SK-N-SH treated with all-trans-retinoic acid at 6 μM for 48 hours (cell line): Measurements from ENCODE around the gene BICDL1.

ENCODE experiments used
- ZFP30 ChIP-seq: fragments of 450-650 bp; formaldehyde crosslinking; IDR thresholded peaks from 2 replicates; pipeline ENCODE4 v1.5.0; 2022; ENCODE audit warnings: mild to moderate bottlenecking, moderate library complexity
- TF ChIP-seq, protein P1 (sequence below): fragments of 250-450 bp; sonication (Bioruptor Pico); IDR thresholded peaks from 2 replicates; pipeline ENCODE4 v1.5.1; 2021; ENCODE audit warnings: mild to moderate bottlenecking, moderate library complexity

GRCh38 chr12:120067084-120067869 lies 78.2 kb downstream of the BICDL1 start:
- no peak for TF ChIP-seq ZFP30 (CRISPR knock-in tag)
- TF ChIP-seq, protein P1, sequence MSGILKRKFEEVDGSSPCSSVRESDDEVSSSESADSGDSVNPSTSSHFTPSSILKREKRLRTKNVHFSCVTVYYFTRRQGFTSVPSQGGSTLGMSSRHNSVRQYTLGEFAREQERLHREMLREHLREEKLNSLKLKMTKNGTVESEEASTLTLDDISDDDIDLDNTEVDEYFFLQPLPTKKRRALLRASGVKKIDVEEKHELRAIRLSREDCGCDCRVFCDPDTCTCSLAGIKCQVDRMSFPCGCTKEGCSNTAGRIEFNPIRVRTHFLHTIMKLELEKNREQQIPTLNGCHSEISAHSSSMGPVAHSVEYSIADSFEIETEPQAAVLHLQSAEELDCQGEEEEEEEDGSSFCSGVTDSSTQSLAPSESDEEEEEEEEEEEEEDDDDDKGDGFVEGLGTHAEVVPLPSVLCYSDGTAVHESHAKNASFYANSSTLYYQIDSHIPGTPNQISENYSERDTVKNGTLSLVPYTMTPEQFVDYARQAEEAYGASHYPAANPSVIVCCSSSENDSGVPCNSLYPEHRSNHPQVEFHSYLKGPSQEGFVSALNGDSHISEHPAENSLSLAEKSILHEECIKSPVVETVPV (CRISPR knock-in tag), result no peak
